Mesenchymal stem cell (in vitro differentiated cells and primary cell): ENCODE measurements around the gene ZFYVE9.
"Not testable (repeated sequence)": the region's sequence is repeated elsewhere in the genome, so short reads cannot be mapped to it uniquely, and the experiment has no call there.

Experiments used
- DNase-seq: peaks from one replicate; pipeline ENCODE4 v3.0.0-alpha.2; 2013
- H2AFZ ChIP-seq: one replicate; pipeline ENCODE4 v1.6.1; 2013; ENCODE audit warnings: low read depth, mild to moderate bottlenecking, control low read depth, inconsistent platforms, low read length, moderate library complexity
- H2AK5ac ChIP-seq: 2 replicates; pipeline ENCODE4 v1.6.1; 2013; ENCODE audit warnings: low read length, moderate library complexity, mild to moderate bottlenecking, inconsistent platforms; ENCODE audit not compliant: severe bottlenecking
- H2BK120ac ChIP-seq: one replicate; pipeline ENCODE4 v1.6.1; 2013; ENCODE audit warnings: low read depth, mild to moderate bottlenecking, inconsistent platforms, low read length, moderate library complexity
- H2BK12ac ChIP-seq, 2 experiments: one replicate each; pipeline ENCODE4 v1.6.1; 2013; ENCODE audit warnings: inconsistent platforms in 2 of 2, low read length in 2 of 2, mild to moderate bottlenecking in 2 of 2, moderate library complexity in 2 of 2, control low read depth in 1 of 2
- H2BK15ac ChIP-seq: one replicate; pipeline ENCODE4 v1.6.1; 2013; ENCODE audit warnings: mild to moderate bottlenecking, low read depth, inconsistent platforms; ENCODE audit not compliant: poor library complexity, severe bottlenecking
- H2BK5ac ChIP-seq: 2 replicates; pipeline ENCODE4 v1.6.1; 2013; ENCODE audit warnings: low read depth, mild to moderate bottlenecking, low read length, control low read depth, inconsistent platforms; ENCODE audit not compliant: poor library complexity, severe bottlenecking
- H3K14ac ChIP-seq, 2 experiments: one replicate each; pipeline ENCODE4 v1.6.1; 2013; ENCODE audit warnings: inconsistent platforms in 2 of 2, low read length in 2 of 2, control low read depth in 1 of 2, mild to moderate bottlenecking in 1 of 2, moderate library complexity in 1 of 2
- H3K18ac ChIP-seq, 2 experiments: one replicate each; pipeline ENCODE4 v1.6.1; 2013; ENCODE audit warnings: inconsistent platforms in 2 of 2, low read length in 2 of 2, control low read depth in 1 of 2, low read depth in 1 of 2, mild to moderate bottlenecking in 1 of 2
- H3K23ac ChIP-seq, 2 experiments: one replicate each; pipeline ENCODE4 v1.6.1; 2013; ENCODE audit warnings: inconsistent platforms in 2 of 2, low read length in 2 of 2, mild to moderate bottlenecking in 2 of 2, moderate library complexity in 2 of 2, control low read depth in 1 of 2
- H3K27ac ChIP-seq: 2 replicates; pipeline ENCODE4 v1.5.1; 2013; ENCODE audit warnings: mild to moderate bottlenecking, moderate library complexity, low read length, control low read depth, inconsistent platforms; ENCODE audit not compliant: poor library complexity, severe bottlenecking
- H3K27me3 ChIP-seq, 2 experiments: 2 replicates each; pipeline versions ENCODE4 v1.6.1 to v1.7.0; 2013; ENCODE audit warnings: low read length in 2 of 2, mild to moderate bottlenecking in 2 of 2, moderate library complexity in 2 of 2, control low read depth in 1 of 2, inconsistent platforms in 1 of 2; ENCODE audit not compliant: control insufficient read depth in 1 of 2, insufficient read depth in 1 of 2
- H3K36me3 ChIP-seq, 2 experiments: 2 replicates each; pipeline versions ENCODE4 v1.6.1 to v1.7.0; 2013; ENCODE audit warnings: low read length in 2 of 2, control low read depth in 1 of 2, inconsistent platforms in 1 of 2, low read depth in 1 of 2, mild to moderate bottlenecking in 1 of 2; ENCODE audit not compliant: insufficient read depth in 2 of 2, control insufficient read depth in 1 of 2
- H3K4ac ChIP-seq, 2 experiments: one replicate each; pipeline ENCODE4 v1.6.1; 2013; ENCODE audit warnings: inconsistent platforms in 2 of 2, low read length in 2 of 2, mild to moderate bottlenecking in 2 of 2, moderate library complexity in 2 of 2, control low read depth in 1 of 2, low read depth in 1 of 2
- H3K4me1 ChIP-seq: 2 replicates; pipeline ENCODE4 v1.6.1; 2013; ENCODE audit warnings: low read depth, low read length, control low read depth; ENCODE audit not compliant: control insufficient read depth, insufficient read depth
- H3K4me2 ChIP-seq: 2 replicates; pipeline ENCODE4 v1.6.1; 2013; ENCODE audit warnings: low read length, mild to moderate bottlenecking, inconsistent platforms; ENCODE audit not compliant: poor library complexity, severe bottlenecking
- H3K4me3 ChIP-seq, 2 experiments: 2 replicates each; pipeline versions ENCODE4 v1.5.1 to v1.7.0; 2013; ENCODE audit warnings: low read length in 2 of 2, mild to moderate bottlenecking in 2 of 2, control low read depth in 1 of 2, low read depth in 1 of 2; ENCODE audit not compliant: insufficient read depth in 1 of 2
- H3K79me1 ChIP-seq: replicated peaks from 2 replicates; pipeline ENCODE4 v1.6.1; 2013; ENCODE audit warnings: mild to moderate bottlenecking, control low read depth, low read length, inconsistent platforms; ENCODE audit not compliant: poor library complexity, severe bottlenecking
- H3K9ac ChIP-seq: 2 replicates; pipeline ENCODE4 v1.7.0; 2013; ENCODE audit warnings: mild to moderate bottlenecking, low read length, moderate library complexity
- H3K9me3 ChIP-seq: 2 replicates; pipeline ENCODE4 v1.7.0; 2013; ENCODE audit warnings: mild to moderate bottlenecking, low read length; ENCODE audit not compliant: control insufficient read depth
- H4K8ac ChIP-seq: one replicate; pipeline ENCODE4 v1.6.1; 2013; ENCODE audit warnings: inconsistent platforms, mild to moderate bottlenecking, low read length, moderate library complexity
- H4K91ac ChIP-seq: one replicate; pipeline ENCODE4 v1.6.1; 2013; ENCODE audit warnings: mild to moderate bottlenecking, low read length, inconsistent platforms
- WGBS: methylation state at CpG from one replicate; pipeline ENCODE4 v1.1.7; 2013; ENCODE audit warnings: mixed read lengths; 5-methylcytosine and 5-hydroxymethylcytosine counted together

ZFYVE9 gene

GRCh38 chr1:52166996-52167753, 25.3 kb downstream of the ZFYVE9 start:
- Histone ChIP-seq H2BK15ac (no peak overlapping the region), H2AK5ac (no peak overlapping the region)
- DNase-seq = no peak

GRCh38 chr1:52168373-52169080, 26.6 kb downstream of the ZFYVE9 start:
- peaks cover 8% of the 10 kb centered on the region for H3K79me1 ChIP-seq
- no peak overlapping the region for H3K23ac ChIP-seq
- 95% methylated on average over 6 of the region's 7 CpGs for WGBS
- DNase-seq = no peak
- no peak overlapping the region for H3K4me2 ChIP-seq
- H2BK120ac ChIP-seq = no peak overlapping the region
- H3K14ac ChIP-seq = no peak overlapping the region
- no peak overlapping the region for H4K91ac ChIP-seq
- H3K36me3 ChIP-seq = no peaks in the 10 kb centered on the region
- no peak overlapping the region for H3K4ac ChIP-seq
- H3K27ac ChIP-seq = no peak overlapping the region
- H3K9me3 ChIP-seq = peaks cover 4% of the 10 kb centered on the region
- H2AFZ ChIP-seq = no peak overlapping the region
- no peak overlapping the region for H4K8ac ChIP-seq
- H3K18ac ChIP-seq = no peak overlapping the region
- no peak overlapping the region for H3K4me3 ChIP-seq
- H2BK15ac ChIP-seq = no peak overlapping the region
- no peak overlapping the region for H3K9ac ChIP-seq
- H3K27me3 ChIP-seq = no peaks in the 10 kb centered on the region
- H2BK12ac ChIP-seq = no peak overlapping the region
- no peak overlapping the region for H2AK5ac ChIP-seq
- H3K4me1 ChIP-seq = peaks cover 3% of the 10 kb centered on the region
- no peak overlapping the region for H2BK5ac ChIP-seq

More at GRCh38 chr1:52166996-52167753, 25.3 kb downstream of the ZFYVE9 start:
- H3K4ac ChIP-seq = no peak overlapping the region
- H3K36me3 ChIP-seq = no peaks in the 10 kb centered on the region
- no peak overlapping the region for H2BK12ac ChIP-seq
- H3K9ac ChIP-seq = no peak overlapping the region
- no peak overlapping the region for H3K23ac ChIP-seq
- no peak overlapping the region for H4K8ac ChIP-seq
- no peak overlapping the region for H3K4me3 ChIP-seq
- H3K4me1 ChIP-seq = peaks cover 3% of the 10 kb centered on the region
- WGBS = 92% methylated on average over 6 of the region's 6 CpGs
- H2BK120ac ChIP-seq = no peak overlapping the region
- H3K27ac ChIP-seq = no peak overlapping the region
- H3K79me1 ChIP-seq = peaks cover 13% of the 10 kb centered on the region
- no peak overlapping the region for H3K14ac ChIP-seq
- H3K18ac ChIP-seq = no peak overlapping the region
- H2BK5ac ChIP-seq = no peak overlapping the region
- H3K4me2 ChIP-seq = no peak overlapping the region
- H3K9me3 ChIP-seq = peaks cover 4% of the 10 kb centered on the region
- no peaks in the 10 kb centered on the region for H3K27me3 ChIP-seq
- H2AFZ ChIP-seq = no peak overlapping the region
- no peak overlapping the region for H4K91ac ChIP-seq

GRCh38 chr1:52171149-52171548, 29.3 kb downstream of the ZFYVE9 start:
- not testable (repeated sequence) for H3K27me3 ChIP-seq, H3K14ac ChIP-seq, H2BK12ac ChIP-seq, H3K27ac ChIP-seq, H2BK5ac ChIP-seq, H3K18ac ChIP-seq, H3K4me1 ChIP-seq, DNase-seq, H4K8ac ChIP-seq, H3K23ac ChIP-seq, H3K4ac ChIP-seq, H2BK15ac ChIP-seq, H3K36me3 ChIP-seq, H3K9me3 ChIP-seq, H2AK5ac ChIP-seq, H3K4me2 ChIP-seq, H3K79me1 ChIP-seq, H2BK120ac ChIP-seq, H4K91ac ChIP-seq, H3K4me3 ChIP-seq, H2AFZ ChIP-seq, H3K9ac ChIP-seq
- no CpG with 5 or more reads among the region's 5 CpGs for WGBS

DNA sequence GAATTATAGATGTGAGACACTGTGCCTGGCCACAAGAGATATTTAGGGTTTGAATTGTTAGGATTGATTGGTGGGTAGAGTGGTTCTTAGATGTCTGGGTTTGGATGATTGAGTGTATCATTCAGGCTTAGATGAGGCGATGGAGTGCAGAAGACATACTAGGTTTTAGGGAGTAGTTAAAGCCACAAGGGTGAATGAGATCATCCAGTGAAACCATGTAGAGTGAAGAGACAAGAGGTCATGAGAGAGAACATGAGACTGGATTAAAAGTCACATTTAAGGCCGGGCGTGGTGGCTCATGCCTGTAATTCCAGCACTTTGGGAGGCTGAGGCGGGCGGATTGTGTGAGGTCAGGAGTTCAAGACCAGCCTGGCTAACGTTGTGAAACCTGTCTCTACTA, 37.2 kb downstream of the ZFYVE9 start:
- H2AK5ac ChIP-seq = no peak overlapping the region
- no peak overlapping the region for H2BK15ac ChIP-seq
- H2BK5ac ChIP-seq = no peak overlapping the region
- no peak overlapping the region for H4K8ac ChIP-seq
- no peak overlapping the region for H3K4ac ChIP-seq
- no peak overlapping the region for H3K4me3 ChIP-seq
- H4K91ac ChIP-seq = no peak overlapping the region
- H3K14ac ChIP-seq = no peak overlapping the region
- no peak overlapping the region for H2BK120ac ChIP-seq
- H3K36me3 ChIP-seq = no peaks in the 10 kb centered on the region
- no peak for DNase-seq
- no peak overlapping the region for H2BK12ac ChIP-seq
- WGBS = 87% methylated on average over 4 of the region's 6 CpGs
- H3K9me3 ChIP-seq = no peaks in the 10 kb centered on the region
- peaks cover 2% of the 10 kb centered on the region for H3K79me1 ChIP-seq
- no peak overlapping the region for H2AFZ ChIP-seq
- H3K23ac ChIP-seq = no peak overlapping the region
- H3K9ac ChIP-seq = no peak overlapping the region
- H3K4me1 ChIP-seq = no peaks in the 10 kb centered on the region
- no peak overlapping the region for H3K27ac ChIP-seq
- no peak overlapping the region for H3K4me2 ChIP-seq
- H3K18ac ChIP-seq = no peak overlapping the region
- no peaks in the 10 kb centered on the region for H3K27me3 ChIP-seq
